ENCODE results near the gene CEP131.

- TF ChIP-seq POLR2AphosphoS5 (IDR thresholded peaks at IDR 0.05; ENCODE audit: low read depth): no peak
- no peak for TF ChIP-seq CTCF (IDR thresholded peaks at IDR 0.05; ENCODE audit: insufficient read depth, low read length)
These were observed 37.9 kb upstream of the CEP131 start for GRCh38 chr17:81260641-81261040.

All from HL-60 (cell line).